Colonic mucosa (tissue), 4 donors: ENCODE data around the gene SLC38A8. TPM values are rescaled to one million over a fixed set of nuclear protein-coding genes. Genes with fewer than 3 reads are reported as not detected.

Experiments used
- DNase-seq: peaks from one replicate; pipeline ENCODE4 v3.0.0-alpha.2; 2020
- H3K27ac ChIP-seq: fragments of 200-600 bp; one replicate; pipeline ENCODE4 v1.8.0; 2021
- H3K27me3 ChIP-seq: fragments of 200-600 bp; one replicate; pipeline ENCODE4 v1.8.0; 2021
- H3K36me3 ChIP-seq: fragments of 200-600 bp; one replicate; pipeline ENCODE4 v1.8.0; 2021
- H3K4me1 ChIP-seq: fragments of 200-600 bp; one replicate; pipeline ENCODE4 v1.8.0; 2021; ENCODE audit warnings: mild to moderate bottlenecking
- H3K4me3 ChIP-seq: fragments of 200-600 bp; one replicate; pipeline ENCODE4 v1.8.0; 2021
- H3K9ac ChIP-seq, 2 donors: one replicate each; pipeline ENCODE4 v1.7.0; 2013; ENCODE audit warnings: control low read depth in 2 of 2, low read depth in 2 of 2, low read length in 2 of 2
- H3K9me3 ChIP-seq: fragments of 200-600 bp; one replicate; pipeline ENCODE4 v1.8.0; 2021
- CTCF ChIP-seq: fragments of 200-600 bp; IDR thresholded peaks from one replicate; pipeline ENCODE4 v1.8.0; 2022; ENCODE audit warnings: antibody characterized with exemption, mild to moderate bottlenecking
- intact Hi-C: fragments of 100-400 bp; cut with DNase I; formaldehyde crosslinking; loops from one replicate; pipeline ENCODE4 v1.14.1; 2022
- total RNA-seq, 2 donors: library from RNA; stranded (reverse); fragmentation: NEBNext Ultra II Directional in 1 of 2; extraction: Animal tissue kit (Norgen Biotek cat#: 25700) in 1 of 2; gene quantifications; one replicate each; pipeline ENCODE4 v1.2.1, GENCODE V29; 2021
- donor health status: healthy.
- donor health status: DM: no; HTN: no; CAD: no.
- donor health status: DM: no; HTN: no; CAD: no.

Gene SLC38A8
- total RNA-seq, 2 donors from 2014 or later: not detected

GRCh38 chr16:84041881-84042280 is 714 bp downstream of the SLC38A8 start:
- H3K27me3 ChIP-seq: peaks cover 16% of the 10 kb centered on the region
- intact Hi-C loops: no loop called here
- no peaks in the 10 kb centered on the region for H3K4me1 ChIP-seq
- H3K9me3 ChIP-seq: no peaks in the 10 kb centered on the region
- H3K27ac ChIP-seq: no peak overlapping the region
- H3K4me3 ChIP-seq: no peak overlapping the region
- no peak overlapping the region for H3K9ac ChIP-seq
- no peak for TF ChIP-seq CTCF
- no peak for DNase-seq
- no peaks in the 10 kb centered on the region for H3K36me3 ChIP-seq

- Histone ChIP-seq H3K9me3 (no peaks in the 10 kb centered on the region), H3K4me3 (no peak overlapping the region), H3K27me3 (peaks cover 16% of the 10 kb centered on the region), H3K27ac (no peak overlapping the region), H3K36me3 (no peaks in the 10 kb centered on the region), H3K4me1 (no peaks in the 10 kb centered on the region), H3K9ac (no peak overlapping the region)
- DNase-seq: no peak
- intact Hi-C loops: no loop called here
- no peak for TF ChIP-seq CTCF
Measured at GRCh38 chr16:84040823-84041820, 1.5 kb downstream of the SLC38A8 start.

GRCh38 chr16:84040226-84040822 is 2.3 kb downstream of the SLC38A8 start:
- peaks cover 16% of the 10 kb centered on the region for H3K27me3 ChIP-seq
- H3K4me1 ChIP-seq: no peaks in the 10 kb centered on the region
- no peak overlapping the region for H3K4me3 ChIP-seq
- TF ChIP-seq CTCF: no peak
- H3K9ac ChIP-seq: no peak overlapping the region
- H3K9me3 ChIP-seq: no peaks in the 10 kb centered on the region
- no peak overlapping the region for H3K27ac ChIP-seq
- no peak for DNase-seq
- no peaks in the 10 kb centered on the region for H3K36me3 ChIP-seq
- intact Hi-C loops: no loop called here

GRCh38 chr16:84039696-84040095 is 2.9 kb downstream of the SLC38A8 start:
- DNase-seq: no peak
- no peak overlapping the region for H3K27ac ChIP-seq
- no peaks in the 10 kb centered on the region for H3K36me3 ChIP-seq
- peaks cover 16% of the 10 kb centered on the region for H3K27me3 ChIP-seq
- intact Hi-C loops: no loop called here
- H3K9ac ChIP-seq: no peak overlapping the region
- no peak overlapping the region for H3K4me3 ChIP-seq
- TF ChIP-seq CTCF: no peak
- H3K4me1 ChIP-seq: no peaks in the 10 kb centered on the region
- H3K9me3 ChIP-seq: no peaks in the 10 kb centered on the region

- no peak for DNase-seq
- Histone ChIP-seq H3K4me1 (no peaks in the 10 kb centered on the region), H3K36me3 (no peaks in the 10 kb centered on the region), H3K9me3 (no peaks in the 10 kb centered on the region), H3K27me3 (peaks cover 8% of the 10 kb centered on the region), H3K27ac (no peak overlapping the region), H3K9ac (no peak overlapping the region), H3K4me3 (no peak overlapping the region)
- intact Hi-C loops: no loop called here
- no peak for TF ChIP-seq CTCF
Measured at GRCh38 chr16:84038469-84038868, 4.1 kb downstream of the SLC38A8 start.
